Renal cortical epithelial cell (primary cell): ENCODE results near the gene GRWD1. TPM values are rescaled to one million over a fixed set of nuclear protein-coding genes. Genes with fewer than 3 reads are reported as not detected.

Experiments used
- DNase-seq: peaks from one replicate; pipeline ENCODE4 v3.0.0-alpha.2; 2011; ENCODE audit warnings: low read depth
- total RNA-seq: library from RNA; depleted of rRNA; stranded (reverse); fragments of >200 nt; gene quantifications from 2 replicates; pipeline ENCODE4 v1.2.3, GENCODE V29; 2014

GRWD1 gene
- total RNA-seq, 1 donor from 2014 or later, result 50.3 TPM

DNA sequence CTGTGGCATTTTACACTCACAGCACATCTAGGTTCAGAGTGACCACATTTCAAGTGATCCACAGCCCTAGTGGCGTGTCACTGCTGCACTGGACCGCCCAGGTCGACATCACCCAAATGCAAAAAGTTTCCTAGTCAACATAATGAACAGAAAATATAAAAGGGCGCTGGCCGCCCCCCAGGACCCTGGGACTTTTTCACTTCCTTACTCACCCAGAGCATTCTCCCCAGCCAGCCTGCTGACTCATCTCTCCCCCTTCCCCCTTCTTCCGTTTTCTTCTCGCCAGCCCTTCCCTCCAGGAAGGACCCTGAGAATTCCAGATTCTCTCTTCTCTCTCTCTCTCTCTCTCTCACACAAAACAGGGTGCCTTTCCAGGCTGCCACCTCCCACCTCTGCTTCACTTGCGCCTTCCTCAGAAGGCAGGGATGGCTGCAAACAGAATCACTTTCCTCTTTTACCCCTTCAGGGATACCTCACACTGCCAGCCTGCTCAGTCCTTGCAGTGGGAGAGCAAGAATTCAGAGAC lies 21.0 kb upstream of the GRWD1 start:
- DNase-seq, result peak; percentile 69

DNA sequence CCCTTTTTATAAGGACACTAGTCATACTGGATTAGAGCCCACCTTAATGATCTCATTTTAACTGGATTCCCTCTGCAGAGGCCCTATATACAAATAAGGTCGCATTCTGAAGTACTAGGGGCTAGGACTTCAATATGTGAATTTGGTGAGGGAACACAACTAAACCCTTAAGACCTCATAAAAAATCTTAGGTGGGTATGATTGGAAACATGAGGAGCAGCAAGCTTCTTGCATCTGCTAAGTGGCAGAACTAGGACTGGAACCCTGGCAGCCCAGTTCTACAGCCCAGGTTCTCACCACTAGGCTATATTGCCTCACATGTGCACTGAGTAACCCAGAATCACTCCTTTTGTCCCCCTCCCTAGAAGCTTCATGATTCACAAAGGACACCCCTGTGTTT lies 17.1 kb upstream of the GRWD1 start:
- no peak for DNase-seq

DNA sequence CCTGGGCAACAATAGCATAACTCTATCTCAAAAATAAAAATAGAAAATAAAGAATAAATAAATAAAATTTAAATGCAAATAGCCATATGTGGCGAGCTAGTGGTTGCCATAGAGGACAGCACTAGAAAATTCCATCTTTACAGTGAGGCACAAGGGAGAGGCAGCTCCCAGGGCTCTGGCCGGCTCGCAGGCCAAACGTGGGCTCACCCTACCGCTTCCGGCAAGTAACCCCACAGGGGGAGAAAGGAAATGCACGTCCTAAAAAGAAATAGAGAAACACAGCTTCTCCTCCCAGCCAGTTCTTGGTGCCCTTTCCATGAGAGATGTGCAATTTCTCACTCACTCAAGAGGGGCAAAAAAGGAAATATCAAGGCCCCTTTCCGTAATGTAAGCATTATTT lies 12.4 kb upstream of the GRWD1 start:
- DNase-seq, result no peak

DNA sequence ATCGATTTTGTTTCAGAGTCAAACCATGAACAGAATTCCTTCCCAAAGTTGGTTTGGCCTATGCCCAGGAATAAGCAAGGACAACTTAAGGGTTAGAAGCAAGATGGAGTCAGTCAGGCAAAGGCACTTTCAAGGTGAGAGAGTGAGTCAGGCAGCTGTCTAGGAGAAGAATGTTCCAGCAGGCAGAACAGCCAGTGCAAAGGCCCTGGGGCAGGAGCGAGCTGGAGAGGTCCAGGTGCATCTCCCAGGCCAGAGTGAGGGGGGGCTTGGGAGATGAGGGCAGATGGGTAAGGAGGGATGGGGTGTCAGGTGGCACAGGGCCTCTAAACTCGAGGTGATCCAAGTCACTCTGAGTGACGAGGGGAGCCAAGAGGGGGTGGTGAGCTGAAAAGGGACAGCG lies 9.2 kb upstream of the GRWD1 start:
- DNase-seq, result no peak

DNA sequence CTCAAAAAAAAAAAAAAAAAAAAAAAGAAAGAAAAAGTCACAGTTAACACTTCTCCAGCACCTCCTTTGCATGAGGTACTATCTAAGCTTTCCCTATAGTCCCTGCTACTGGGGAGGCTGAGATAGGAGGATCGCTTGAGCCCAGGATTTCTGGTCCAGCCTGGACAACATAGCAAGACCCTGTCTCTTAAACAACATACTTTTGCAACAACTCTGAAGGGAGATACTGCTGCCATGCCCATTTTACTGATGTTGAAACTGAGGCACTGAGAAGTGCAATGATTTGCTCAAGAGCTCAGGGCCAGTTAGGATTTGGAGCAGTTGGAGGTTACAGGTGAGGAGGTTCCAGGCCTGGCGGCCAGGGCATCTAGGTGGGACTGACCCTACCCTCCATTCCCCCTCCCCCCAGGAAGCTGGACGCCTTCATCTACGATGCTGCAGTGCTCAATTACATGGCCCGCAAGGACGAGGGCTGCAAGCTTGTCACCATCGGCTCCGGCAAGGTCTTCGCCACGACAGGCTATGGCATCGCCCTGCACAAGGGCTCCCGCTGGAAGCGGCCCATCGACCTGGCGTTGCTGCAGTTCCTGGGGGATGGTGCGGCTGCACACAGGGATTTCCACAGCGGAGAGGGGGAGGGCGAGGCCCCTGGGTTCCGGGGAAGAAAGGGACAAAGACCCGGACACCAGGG lies 4.3 kb upstream of the GRWD1 start:
- no peak for DNase-seq

DNA sequence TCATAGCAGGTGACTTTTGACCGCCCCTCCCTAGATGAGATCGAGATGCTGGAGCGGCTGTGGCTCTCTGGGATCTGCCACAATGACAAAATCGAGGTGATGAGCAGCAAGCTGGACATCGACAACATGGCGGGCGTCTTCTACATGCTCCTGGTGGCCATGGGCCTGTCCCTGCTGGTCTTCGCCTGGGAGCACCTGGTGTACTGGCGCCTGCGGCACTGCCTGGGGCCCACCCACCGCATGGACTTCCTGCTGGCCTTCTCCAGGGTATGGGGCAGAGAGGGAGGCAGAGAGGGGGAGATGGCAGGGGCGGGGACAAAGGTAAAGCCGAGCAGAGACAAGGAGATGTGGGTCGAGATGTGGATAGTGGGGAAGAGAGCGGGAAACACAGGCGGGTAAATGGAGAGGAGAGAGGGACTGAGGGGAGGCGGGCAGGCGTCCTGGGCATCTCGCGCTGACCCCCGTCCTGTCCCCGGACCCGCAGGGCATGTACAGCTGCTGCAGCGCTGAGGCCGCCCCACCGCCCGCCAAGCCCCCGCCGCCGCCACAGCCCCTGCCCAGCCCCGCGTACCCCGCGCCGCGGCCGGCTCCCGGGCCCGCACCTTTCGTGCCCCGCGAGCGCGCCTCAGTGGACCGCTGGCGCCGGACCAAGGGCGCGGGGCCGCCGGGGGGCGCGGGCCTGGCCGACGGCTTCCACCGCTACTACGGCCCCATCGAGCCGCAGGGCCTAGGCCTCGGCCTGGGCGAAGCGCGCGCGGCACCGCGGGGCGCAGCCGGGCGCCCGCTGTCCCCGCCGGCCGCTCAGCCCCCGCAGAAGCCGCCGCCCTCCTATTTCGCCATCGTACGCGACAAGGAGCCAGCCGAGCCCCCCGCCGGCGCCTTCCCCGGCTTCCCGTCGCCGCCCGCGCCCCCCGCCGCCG lies 3.4 kb upstream of the GRWD1 start:
- no peak for DNase-seq

DNA sequence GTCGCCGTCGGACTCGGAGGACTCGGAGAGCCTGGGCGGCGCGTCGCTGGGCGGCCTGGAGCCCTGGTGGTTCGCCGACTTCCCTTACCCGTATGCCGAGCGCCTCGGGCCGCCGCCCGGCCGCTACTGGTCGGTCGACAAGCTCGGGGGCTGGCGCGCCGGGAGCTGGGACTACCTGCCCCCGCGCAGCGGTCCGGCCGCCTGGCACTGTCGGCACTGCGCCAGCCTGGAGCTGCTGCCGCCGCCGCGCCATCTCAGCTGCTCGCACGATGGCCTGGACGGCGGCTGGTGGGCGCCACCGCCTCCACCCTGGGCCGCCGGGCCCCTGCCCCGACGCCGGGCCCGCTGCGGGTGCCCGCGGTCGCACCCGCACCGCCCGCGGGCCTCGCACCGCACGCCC lies 2.5 kb upstream of the GRWD1 start:
- DNase-seq, result no peak

DNA sequence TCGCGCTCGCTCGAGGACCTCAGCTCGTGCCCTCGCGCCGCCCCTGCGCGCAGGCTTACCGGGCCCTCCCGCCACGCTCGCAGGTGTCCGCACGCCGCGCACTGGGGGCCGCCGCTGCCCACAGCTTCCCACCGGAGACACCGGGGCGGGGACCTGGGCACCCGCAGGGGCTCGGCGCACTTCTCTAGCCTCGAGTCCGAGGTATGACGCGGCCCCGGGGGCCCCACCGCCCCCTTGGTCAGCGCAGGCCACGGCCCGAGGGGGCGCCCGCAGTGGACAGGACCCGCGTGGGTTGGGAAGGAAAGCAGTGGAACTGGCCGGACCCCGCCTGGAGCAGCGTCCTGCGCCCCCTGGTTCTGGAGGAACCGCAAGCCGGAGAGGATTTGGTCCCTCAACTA lies 2.1 kb upstream of the GRWD1 start:
- DNase-seq, result no peak

DNA sequence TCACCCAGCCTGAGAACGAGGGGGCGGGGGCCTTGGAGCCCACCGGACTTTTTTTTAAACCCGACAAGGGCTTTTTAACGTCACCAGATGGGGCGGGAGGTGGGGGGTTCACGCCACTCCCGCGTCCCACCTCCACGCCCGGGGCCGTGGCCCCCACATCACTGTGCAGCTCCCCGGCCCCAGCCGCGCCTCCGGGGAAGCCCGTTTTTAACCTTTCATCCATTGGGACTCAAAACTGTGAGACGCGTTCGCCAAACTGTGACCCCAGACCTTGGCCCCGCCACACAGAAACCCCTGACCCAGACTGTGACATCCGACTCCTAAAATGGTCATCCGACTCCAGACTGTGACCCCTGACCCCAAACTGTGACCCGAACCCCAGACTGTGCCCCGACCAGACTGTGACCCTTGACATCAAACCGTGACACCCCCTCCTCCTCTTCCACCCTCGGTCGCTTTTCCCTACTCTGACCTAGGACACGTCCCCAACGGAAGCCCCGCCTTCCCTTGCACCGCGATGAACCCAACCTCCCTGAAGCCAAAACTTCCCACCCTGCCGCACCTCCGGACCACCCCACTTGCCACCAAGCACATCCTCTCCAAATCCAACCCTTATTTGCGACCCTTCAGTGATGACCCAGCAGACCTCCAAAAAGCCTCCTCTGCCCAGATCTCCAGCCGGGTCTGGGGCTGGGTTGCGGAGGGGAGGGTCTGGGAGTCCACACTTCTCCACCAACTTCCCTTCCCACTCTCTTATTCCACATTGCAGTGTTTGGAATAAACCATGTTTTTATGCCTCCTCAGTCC lies 1.5 kb upstream of the GRWD1 start:
- DNase-seq, result no peak

DNA sequence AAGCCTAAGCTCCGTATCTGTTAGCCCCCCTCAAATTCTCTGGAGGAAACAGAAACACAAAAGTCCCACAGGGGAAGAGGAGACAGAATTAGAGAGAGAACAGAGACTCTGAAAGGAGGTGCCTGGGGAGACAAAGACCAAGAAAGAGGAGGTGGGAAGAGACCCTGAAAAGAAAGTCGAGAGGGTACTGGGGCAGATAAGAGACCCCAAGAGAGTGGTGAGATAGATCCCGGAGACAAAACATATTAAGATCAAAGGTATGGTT lies 915 bp upstream of the GRWD1 start:
- no peak for DNase-seq

DNA sequence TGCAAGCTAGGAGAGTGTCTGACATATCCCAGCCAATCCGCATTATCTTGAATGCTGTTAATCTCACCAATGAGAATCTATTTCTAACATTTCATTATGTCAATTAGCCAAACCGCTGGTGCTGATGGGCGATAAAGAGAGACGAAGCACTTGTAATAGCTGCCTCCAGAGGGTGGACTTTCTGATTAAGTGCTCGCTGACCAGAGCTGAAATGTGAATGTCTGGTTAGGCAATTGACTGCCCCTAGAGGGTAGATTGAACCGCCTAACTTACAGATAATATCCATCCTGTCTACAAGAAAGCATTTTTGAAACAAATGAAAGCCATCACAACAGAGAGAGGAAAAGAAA lies 552 bp upstream of the GRWD1 start:
- peak; percentile 93 for DNase-seq

DNA sequence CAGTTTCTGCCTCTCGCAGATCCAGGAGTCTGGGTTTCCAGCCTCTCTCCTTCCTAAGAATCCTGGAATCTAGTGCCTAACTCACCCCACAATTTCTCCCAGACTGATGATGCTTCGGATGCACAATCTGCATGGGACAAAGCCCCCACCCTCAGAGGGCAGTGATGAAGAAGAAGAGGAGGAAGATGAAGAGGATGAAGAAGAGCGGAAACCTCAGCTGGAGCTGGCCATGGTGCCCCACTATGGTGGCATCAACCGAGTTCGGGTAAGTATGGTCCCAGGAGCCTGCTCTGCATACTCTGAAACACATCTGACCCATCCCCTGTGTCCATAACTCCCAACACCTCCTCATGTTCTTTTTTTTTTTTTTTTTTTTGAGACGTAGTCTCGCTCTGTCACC lies 796 bp downstream of the GRWD1 start:
- DNase-seq, result no peak

DNA sequence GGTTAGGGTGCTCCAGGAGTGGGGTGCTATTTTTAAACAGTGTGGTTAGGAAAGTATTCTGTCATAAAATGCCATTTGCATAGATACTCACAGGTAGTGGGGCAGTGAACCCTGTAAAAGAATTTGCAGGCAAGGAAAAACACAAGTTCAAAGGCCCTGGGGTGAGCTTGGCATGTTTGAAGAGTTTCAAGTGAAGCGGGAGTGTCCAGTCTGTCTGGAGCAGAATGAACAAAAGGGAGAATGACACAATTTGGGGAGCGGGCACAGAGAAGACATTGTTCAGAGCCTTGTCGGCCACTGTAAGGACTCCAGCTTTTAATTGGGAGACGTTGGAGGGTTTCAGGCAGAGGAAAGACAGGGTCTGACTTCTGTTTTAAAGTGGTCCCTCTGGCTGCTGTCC lies 2.8 kb downstream of the GRWD1 start:
- DNase-seq, result no peak

DNA sequence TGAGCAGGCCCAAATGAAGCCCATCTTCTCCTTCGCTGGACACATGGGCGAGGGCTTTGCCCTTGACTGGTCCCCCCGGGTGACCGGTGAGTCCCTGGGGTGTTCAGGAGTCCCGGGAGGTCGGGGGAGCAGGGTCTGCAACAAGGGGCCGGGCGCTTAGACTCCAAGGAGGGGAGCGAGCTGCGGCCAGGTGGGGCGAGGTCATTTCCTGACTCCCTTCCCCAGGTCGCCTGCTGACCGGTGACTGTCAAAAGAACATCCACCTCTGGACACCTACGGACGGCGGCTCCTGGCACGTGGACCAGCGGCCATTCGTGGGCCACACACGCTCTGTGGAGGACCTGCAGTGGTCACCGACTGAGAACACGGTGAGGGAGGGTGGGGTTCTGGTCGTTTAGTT lies 4.7 kb downstream of the GRWD1 start:
- no peak for DNase-seq

DNA sequence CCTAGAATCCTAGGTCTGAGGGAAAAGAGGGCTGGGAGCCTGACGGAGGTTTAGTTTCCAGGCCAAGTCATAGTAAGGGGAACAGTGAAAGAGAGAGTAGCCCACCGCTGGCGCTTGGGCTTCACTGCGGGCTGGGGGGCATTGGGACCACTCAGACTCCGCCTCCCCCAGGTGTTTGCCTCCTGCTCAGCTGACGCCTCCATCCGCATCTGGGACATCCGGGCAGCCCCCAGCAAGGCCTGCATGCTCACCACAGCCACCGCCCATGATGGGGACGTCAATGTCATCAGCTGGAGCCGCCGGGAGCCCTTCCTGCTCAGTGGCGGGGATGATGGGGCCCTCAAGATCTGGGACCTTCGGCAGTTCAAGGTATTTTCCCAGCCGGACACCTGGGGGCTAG lies 5.1 kb downstream of the GRWD1 start:
- DNase-seq, result no peak

DNA sequence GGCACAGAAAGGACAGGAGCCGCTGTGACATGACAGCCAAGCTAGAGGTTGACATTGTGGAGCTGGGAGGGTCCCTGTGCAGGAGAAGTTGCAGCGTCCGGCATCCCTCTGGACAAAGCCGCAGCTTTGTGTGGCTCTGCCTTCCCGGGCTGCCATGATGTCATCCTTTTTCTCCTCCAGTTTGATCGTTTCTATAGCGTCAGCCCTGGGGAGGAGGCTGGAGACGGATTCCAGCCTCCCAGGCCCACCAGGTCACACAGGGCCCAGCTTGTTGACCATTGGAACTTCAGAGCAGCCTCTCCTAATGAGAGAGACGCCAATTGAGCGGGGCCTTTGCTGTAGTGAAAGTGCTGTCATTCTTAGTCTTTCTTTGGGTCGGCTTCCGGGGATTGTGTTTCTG lies 5.8 kb downstream of the GRWD1 start:
- DNase-seq, result no peak

DNA sequence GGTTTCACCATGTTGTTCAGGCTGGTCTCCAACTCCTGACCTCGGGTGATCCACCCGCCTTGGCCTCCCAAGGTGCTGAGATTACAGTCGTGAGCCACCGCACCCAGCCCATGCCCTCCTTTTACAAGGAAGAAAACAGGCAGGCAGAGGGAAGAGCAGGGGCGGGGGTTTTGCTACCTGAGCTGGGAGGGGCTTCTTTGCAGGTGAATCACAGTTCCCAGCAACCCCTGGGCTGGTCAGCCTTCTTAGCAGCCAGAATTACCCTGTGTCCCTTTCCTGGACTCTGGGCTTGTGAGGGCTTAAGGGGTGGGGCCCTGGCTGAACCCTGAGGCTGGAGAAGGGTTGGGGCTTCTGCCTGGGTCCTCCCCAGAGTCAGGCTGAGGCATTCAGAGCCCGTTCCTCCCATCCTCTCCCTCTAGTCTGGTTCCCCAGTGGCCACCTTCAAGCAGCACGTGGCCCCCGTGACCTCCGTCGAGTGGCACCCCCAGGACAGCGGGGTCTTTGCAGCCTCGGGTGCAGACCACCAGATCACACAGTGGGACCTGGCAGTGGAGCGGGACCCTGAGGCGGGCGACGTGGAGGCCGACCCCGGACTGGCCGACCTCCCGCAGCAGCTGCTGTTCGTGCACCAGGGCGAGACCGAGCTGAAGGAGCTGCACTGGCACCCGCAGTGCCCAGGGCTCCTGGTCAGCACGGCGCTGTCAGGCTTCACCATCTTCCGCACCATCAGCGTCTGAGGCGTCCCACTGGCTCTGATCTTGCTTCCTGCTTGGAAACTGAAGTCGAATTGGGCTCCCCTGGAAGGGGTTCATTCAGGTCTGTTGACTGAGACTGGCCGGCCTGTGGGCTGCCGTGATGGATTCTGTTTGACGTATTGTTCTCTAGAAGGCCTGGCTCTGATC lies 6.8 kb downstream of the GRWD1 start:
- no peak for DNase-seq

DNA sequence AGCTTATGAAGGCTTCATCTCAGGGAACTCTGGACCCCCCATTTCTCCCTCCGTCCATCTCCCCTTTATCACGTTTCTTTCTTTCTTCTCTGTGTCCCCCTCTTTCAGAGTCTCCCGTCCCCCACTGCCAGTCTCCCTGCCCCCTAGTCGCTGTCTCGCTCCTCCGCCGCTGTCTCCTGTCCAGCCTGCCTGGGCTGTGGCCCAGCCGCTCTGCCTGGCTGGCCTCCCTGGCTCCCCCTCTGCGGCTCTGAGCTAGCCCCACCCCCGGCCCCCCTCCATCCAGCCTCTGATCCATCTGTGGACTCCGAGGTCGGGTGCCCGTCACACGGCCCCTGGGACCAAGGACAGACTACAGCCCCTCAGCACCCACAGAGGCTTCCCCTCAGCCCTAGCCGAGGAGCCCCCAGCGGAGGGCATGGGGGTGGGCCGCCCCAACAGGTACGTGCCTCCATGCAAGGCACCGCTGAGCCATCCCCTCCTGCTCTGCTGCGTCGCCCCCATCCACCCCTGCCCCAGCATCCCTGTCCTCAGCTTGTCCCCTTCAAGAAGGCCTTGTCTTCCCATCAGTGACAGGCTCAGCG lies 8.5 kb downstream of the GRWD1 start:
- no peak for DNase-seq

DNA sequence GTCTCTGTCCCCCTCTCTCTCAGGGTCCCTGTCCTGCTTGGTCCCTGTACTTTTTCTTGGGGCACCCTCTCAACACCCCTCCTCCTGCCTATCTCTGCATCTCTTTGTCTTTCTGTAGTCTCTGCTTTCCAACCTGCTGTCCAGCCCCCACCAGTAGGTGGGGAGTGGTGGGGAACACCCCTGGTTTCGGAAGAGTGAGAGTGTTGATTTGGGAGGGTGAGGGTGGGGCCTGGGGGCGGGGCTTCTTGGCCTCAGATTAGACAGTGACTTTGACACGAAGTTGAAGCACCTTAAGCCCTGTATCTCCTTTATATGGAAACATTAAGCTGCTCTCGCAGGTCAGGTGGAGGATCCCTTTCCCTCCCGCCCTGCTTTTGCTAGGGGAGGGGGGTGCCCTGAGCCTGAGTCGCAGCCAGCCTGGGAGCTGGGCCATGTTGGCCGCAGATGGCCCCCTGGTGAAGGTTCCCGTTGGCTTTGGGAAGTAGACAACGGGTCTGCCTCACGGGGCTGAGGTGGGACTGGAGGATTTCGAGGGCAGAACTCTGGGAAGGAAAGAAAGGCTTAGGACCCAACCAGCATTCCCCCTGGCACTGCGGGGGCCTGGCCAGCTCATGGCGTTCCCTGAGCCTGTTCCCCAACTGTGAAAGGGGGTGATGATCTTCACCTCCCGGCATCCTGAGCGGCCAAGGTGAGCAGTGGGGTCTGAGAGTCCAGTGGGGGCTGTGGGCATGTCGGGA lies 9.6 kb downstream of the GRWD1 start, which contains the start of gene KCNJ14:
Gene KCNJ14 (plus strand): TSS at position 404 of the 737 bp plus-strand sequence. CDS start 6,151 bp downstream, outside the sequence.
- no peak for DNase-seq

DNA sequence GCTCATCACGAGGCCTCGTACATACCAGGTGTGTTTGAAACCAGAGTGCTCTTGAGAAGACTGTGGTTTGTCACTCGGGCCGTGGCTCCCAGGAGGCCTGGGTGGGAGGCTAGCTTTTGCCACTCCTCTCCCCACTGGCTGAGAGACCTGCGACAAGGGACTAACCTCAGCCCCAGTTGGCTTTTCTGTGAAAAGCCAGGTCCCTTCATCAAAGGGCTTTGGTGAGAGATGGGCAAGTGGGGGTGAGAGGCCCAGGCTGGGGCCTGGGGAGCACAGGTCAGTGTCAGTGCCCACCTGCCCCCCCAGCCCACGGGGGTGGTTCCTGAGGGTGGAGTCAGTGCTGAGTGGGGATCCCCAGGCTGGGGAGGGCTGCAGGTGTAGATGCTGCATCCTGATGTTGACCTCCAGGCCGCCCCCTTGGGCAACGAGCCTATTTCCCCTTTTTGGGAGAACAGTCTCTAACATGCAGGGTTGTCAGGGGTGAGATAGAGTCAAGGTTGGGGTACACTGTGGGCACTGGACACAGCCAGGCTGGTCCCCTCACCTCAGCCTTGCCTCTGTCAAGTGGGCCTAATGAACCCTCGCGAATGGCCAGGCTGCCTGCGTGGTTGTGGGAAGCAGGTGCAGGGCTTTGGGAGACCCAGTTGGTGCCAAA lies 10.3 kb downstream of the GRWD1 start:
- DNase-seq, result no peak
